ENCODE results near the gene PTGIR.

Gene PTGIR

GRCh38 chr19:46624958-46625661 lies at the start of gene PTGIR:
PTGIR (minus strand) TSS chr19:46625089; CDS start chr19:46624225, 864 bp downstream.
- DNase-seq (ENCODE audit: low read depth, low spot score), result no peak

GRCh38 chr19:46670813-46671212 lies 45.9 kb upstream of the PTGIR start:
- no peak for DNase-seq (ENCODE audit: low read depth, low spot score)

- DNase-seq (ENCODE audit: low read depth, low spot score), result no peak
Observed at GRCh38 chr19:46668662-46669061, 43.8 kb upstream of the PTGIR start.

- no peak for DNase-seq (ENCODE audit: low read depth, low spot score)
Observed at GRCh38 chr19:46665072-46665471, 40.2 kb upstream of the PTGIR start.

- DNase-seq (ENCODE audit: low read depth, low spot score), result peak; percentile 76
Observed at GRCh38 chr19:46661735-46662592, 37.1 kb upstream of the PTGIR start.

GRCh38 chr19:46661020-46661731 lies 36.3 kb upstream of the PTGIR start, which contains the start of gene DACT3:
DACT3 (minus strand) TSS chr19:46661182; CDS start chr19:46661064, 118 bp downstream.
- DNase-seq (ENCODE audit: low read depth, low spot score), result peak; percentile 100

GRCh38 chr19:46660551-46661019 lies 35.7 kb upstream of the PTGIR start:
- DNase-seq (ENCODE audit: low read depth, low spot score), result no peak

GRCh38 chr19:46660008-46660517 lies 35.2 kb upstream of the PTGIR start:
- DNase-seq (ENCODE audit: low read depth, low spot score), result no peak

- no peak for DNase-seq (ENCODE audit: low read depth, low spot score)
Observed at GRCh38 chr19:46659151-46660007, 34.5 kb upstream of the PTGIR start.

- DNase-seq (ENCODE audit: low read depth, low spot score), result no peak
Observed at GRCh38 chr19:46656541-46656940, 31.7 kb upstream of the PTGIR start.

- DNase-seq (ENCODE audit: low read depth, low spot score), result no peak
Observed at GRCh38 chr19:46654621-46655152, 29.8 kb upstream of the PTGIR start.

GRCh38 chr19:46650445-46650844 lies 25.6 kb upstream of the PTGIR start:
- no peak for DNase-seq (ENCODE audit: low read depth, low spot score)

- DNase-seq (ENCODE audit: low read depth, low spot score), result no peak
Observed at GRCh38 chr19:46648961-46649960, 24.4 kb upstream of the PTGIR start.

GRCh38 chr19:46648060-46648960 lies 23.4 kb upstream of the PTGIR start:
- no peak for DNase-seq (ENCODE audit: low read depth, low spot score)

- DNase-seq (ENCODE audit: low read depth, low spot score), result no peak
Observed at GRCh38 chr19:46646402-46646801, 21.5 kb upstream of the PTGIR start.

GRCh38 chr19:46644720-46645119 lies 19.8 kb upstream of the PTGIR start:
- DNase-seq (ENCODE audit: low read depth, low spot score), result no peak

GRCh38 chr19:46640656-46641055 lies 15.8 kb upstream of the PTGIR start:
- no peak for DNase-seq (ENCODE audit: low read depth, low spot score)
